Osteocyte (in vitro differentiated cells): ENCODE data around the gene ZNF79. TPM values are rescaled to one million over a fixed set of nuclear protein-coding genes. Genes with fewer than 3 reads are reported as not detected.
A peak's percentile ranks its signal among the peaks of the same experiment; 100 is the strongest.

Source experiments
- DNase-seq: peaks from one replicate; pipeline ENCODE4 v3.0.0; 2021; ENCODE audit warnings: mixed read lengths; ENCODE audit not compliant: unreplicated experiment; ENCODE audit errors: extremely low spot score
- H3K27ac Mint-ChIP-seq: one replicate; pipeline ENCODE4 v1.8.0; 2021; ENCODE audit warnings: mild to moderate bottlenecking, mixed read lengths; ENCODE audit not compliant: unreplicated experiment
- H3K27me3 Mint-ChIP-seq: one replicate; pipeline ENCODE4 v1.8.0; 2021; ENCODE audit warnings: mixed read lengths; ENCODE audit not compliant: unreplicated experiment
- H3K36me3 Mint-ChIP-seq: one replicate; pipeline ENCODE4 v1.8.0; 2021; ENCODE audit warnings: mixed read lengths; ENCODE audit not compliant: unreplicated experiment
- H3K4me1 Mint-ChIP-seq: one replicate; pipeline ENCODE4 v1.8.0; 2021; ENCODE audit warnings: mixed read lengths; ENCODE audit not compliant: unreplicated experiment
- H3K4me3 Mint-ChIP-seq: one replicate; pipeline ENCODE4 v1.8.0; 2021; ENCODE audit warnings: mild to moderate bottlenecking, moderate library complexity, mixed read lengths; ENCODE audit not compliant: unreplicated experiment
- H3K9me3 Mint-ChIP-seq: one replicate; pipeline ENCODE4 v1.8.0; 2021; ENCODE audit warnings: mixed read lengths; ENCODE audit not compliant: unreplicated experiment
- total RNA-seq: library from RNA; stranded (reverse); gene quantifications from 2 replicates; pipeline ENCODE4 v1.2.1, GENCODE V29; 2021
- TF ChIP-seq, protein P1 (sequence below): fragments of 200-600 bp; sonication (generic); IDR thresholded peaks from 2 replicates; pipeline ENCODE4 v1.5.0; 2021; ENCODE audit warnings: antibody characterized with exemption, mild to moderate bottlenecking, moderate library complexity

ZNF79 gene
- total RNA-seq, 1 donor from 2014 or later = 9.0 TPM

DNA sequence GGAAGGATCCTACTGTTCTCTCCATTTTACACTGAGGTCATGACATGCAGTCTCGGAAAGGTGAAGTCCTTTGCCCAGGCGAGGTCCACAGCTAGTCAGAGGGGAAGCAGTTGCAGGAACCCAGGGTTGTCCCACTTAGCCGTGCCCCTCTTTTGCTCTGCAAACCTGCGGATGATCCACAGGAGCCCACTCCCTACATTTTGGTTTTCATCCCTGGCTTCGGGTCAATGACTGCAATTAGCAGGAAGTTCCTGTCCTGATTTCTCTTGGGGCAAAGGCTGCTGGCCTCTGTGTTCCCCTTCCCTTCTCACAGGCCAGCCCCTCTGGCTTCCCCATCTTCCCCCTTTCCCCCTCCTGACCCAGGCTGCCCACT is 25.9 kb upstream of the ZNF79 start:
- no peaks in the 10 kb centered on the region for H3K36me3 Mint-ChIP-seq
- no peak for DNase-seq
- H3K9me3 Mint-ChIP-seq = no peaks in the 10 kb centered on the region
- H3K27me3 Mint-ChIP-seq = no peaks in the 10 kb centered on the region
- H3K27ac Mint-ChIP-seq = peak overlapping the region; percentile 57
- TF ChIP-seq, protein P1, sequence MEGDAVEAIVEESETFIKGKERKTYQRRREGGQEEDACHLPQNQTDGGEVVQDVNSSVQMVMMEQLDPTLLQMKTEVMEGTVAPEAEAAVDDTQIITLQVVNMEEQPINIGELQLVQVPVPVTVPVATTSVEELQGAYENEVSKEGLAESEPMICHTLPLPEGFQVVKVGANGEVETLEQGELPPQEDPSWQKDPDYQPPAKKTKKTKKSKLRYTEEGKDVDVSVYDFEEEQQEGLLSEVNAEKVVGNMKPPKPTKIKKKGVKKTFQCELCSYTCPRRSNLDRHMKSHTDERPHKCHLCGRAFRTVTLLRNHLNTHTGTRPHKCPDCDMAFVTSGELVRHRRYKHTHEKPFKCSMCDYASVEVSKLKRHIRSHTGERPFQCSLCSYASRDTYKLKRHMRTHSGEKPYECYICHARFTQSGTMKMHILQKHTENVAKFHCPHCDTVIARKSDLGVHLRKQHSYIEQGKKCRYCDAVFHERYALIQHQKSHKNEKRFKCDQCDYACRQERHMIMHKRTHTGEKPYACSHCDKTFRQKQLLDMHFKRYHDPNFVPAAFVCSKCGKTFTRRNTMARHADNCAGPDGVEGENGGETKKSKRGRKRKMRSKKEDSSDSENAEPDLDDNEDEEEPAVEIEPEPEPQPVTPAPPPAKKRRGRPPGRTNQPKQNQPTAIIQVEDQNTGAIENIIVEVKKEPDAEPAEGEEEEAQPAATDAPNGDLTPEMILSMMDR = no peak
- H3K4me3 Mint-ChIP-seq = peak overlapping the region; percentile 75
- peaks cover 12% of the 10 kb centered on the region for H3K4me1 Mint-ChIP-seq

- Mint-ChIP-seq H3K9me3 (no peaks in the 10 kb centered on the region), H3K36me3 (no peaks in the 10 kb centered on the region), H3K4me1 (peaks cover 10% of the 10 kb centered on the region), H3K27me3 (no peaks in the 10 kb centered on the region), H3K27ac (no peak overlapping the region), H3K4me3 (peak overlapping the region; percentile 75)
- TF ChIP-seq, protein P1 = no peak
- no peak for DNase-seq
Observed at GRCh38 chr9:127398715-127399400, 25.3 kb upstream of the ZNF79 start.

DNA sequence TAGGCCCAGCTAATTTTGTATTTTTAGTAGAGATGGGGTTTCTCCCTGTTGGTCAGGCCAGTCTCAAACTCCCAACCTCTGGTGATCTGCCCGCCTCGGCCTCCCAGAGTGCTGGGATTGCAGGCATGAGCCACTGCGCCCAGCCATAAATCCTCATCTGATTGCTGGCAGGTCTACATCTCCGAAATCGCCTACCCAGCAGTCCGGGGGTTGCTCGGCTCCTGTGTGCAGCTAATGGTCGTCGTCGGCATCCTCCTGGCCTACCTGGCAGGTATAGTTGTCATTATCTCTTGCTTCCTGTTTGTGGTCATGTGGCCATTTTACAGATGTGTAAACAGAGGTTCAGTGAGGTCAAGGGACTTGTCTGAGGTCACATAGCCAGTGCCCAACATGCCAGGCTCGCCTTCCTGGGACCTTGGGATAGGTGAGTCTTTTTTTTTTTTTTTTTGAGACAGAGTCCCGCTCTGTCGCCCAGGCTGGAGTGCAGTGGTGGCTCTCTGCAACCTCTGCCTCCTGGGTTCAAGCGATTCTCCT is 24.4 kb upstream of the ZNF79 start:
- Mint-ChIP-seq H3K9me3 (no peaks in the 10 kb centered on the region), H3K4me3 (no peak overlapping the region), H3K4me1 (peaks cover 8% of the 10 kb centered on the region), H3K27ac (no peak overlapping the region), H3K36me3 (no peaks in the 10 kb centered on the region), H3K27me3 (no peaks in the 10 kb centered on the region)
- DNase-seq = no peak
- TF ChIP-seq, protein P1 = no peak

- peaks cover 10% of the 10 kb centered on the region for H3K4me1 Mint-ChIP-seq
- no peaks in the 10 kb centered on the region for H3K9me3 Mint-ChIP-seq
- no peak overlapping the region for H3K4me3 Mint-ChIP-seq
- no peaks in the 10 kb centered on the region for H3K27me3 Mint-ChIP-seq
- DNase-seq = no peak
- peaks cover 7% of the 10 kb centered on the region for H3K36me3 Mint-ChIP-seq
- H3K27ac Mint-ChIP-seq = no peak overlapping the region
- TF ChIP-seq, protein P1 = no peak
Observed at GRCh38 chr9:127402401-127403090, 21.6 kb upstream of the ZNF79 start.

GRCh38 chr9:127403507-127404192 is 20.5 kb upstream of the ZNF79 start:
- no peaks in the 10 kb centered on the region for H3K27me3 Mint-ChIP-seq
- TF ChIP-seq, protein P1 = no peak
- DNase-seq = no peak
- H3K4me3 Mint-ChIP-seq = no peak overlapping the region
- H3K27ac Mint-ChIP-seq = no peak overlapping the region
- H3K9me3 Mint-ChIP-seq = no peaks in the 10 kb centered on the region
- peaks cover 7% of the 10 kb centered on the region for H3K36me3 Mint-ChIP-seq
- H3K4me1 Mint-ChIP-seq = peaks cover 6% of the 10 kb centered on the region
